Peyer's patch (tissue), 4 donors: Measurements from ENCODE around the gene IRAK1. TPM values are rescaled to one million over a fixed set of nuclear protein-coding genes. Genes with fewer than 3 reads are reported as not detected.
A peak's percentile ranks its signal among the peaks of the same experiment; 100 is the strongest.

ENCODE experiments used
- DNase-seq, 3 donors: peaks; one replicate each; pipeline ENCODE4 v3.0.0-alpha.2; 2017 to 2019
- H3K27ac ChIP-seq, 4 donors: fragments of 200-600 bp; sonication (generic); one replicate each; pipeline ENCODE4 v1.5.1; 2016 to 2019
- H3K27me3 ChIP-seq, 2 donors: fragments of 200-600 bp; sonication (generic); one replicate each; pipeline ENCODE4 v1.5.1; 2019
- H3K36me3 ChIP-seq, 3 donors: fragments of 200-600 bp; sonication (generic); one replicate each; pipeline ENCODE4 v1.5.1; 2016 to 2019
- H3K4me1 ChIP-seq, 4 donors: fragments of 200-600 bp; sonication (generic); one replicate each; pipeline ENCODE4 v1.5.1; 2016 to 2019
- H3K4me3 ChIP-seq, 4 donors: fragments of 200-600 bp; sonication (generic); 1 replicate in 3 of 4; 2 replicates in 1 of 4; pipeline ENCODE4 v1.5.1; 2016 to 2019; ENCODE audit warnings: mild to moderate bottlenecking in 1 of 4
- H3K9me3 ChIP-seq, 4 donors: fragments of 200-600 bp; sonication (generic); one replicate each; pipeline ENCODE4 v1.5.1; 2016 to 2019; ENCODE audit warnings: mild to moderate bottlenecking in 1 of 4
- POLR2A ChIP-seq, 2 donors: fragments of 450-650 bp; IDR thresholded peaks; one replicate each; pipeline ENCODE4 v1.5.1; 2017; ENCODE audit warnings: antibody characterized with exemption in 2 of 2, mild to moderate bottlenecking in 2 of 2, moderate library complexity in 2 of 2
- total RNA-seq, 4 donors: library from RNA; depleted of rRNA; stranded (reverse); fragments of >200 nt; gene quantifications; one replicate each; pipeline ENCODE4 v1.1.0, GENCODE V29; 2016
- TF ChIP-seq, protein P1 (sequence below), 6 experiments: fragments of 450-650 bp in 4 of 6; fragments of 200-600 bp in 2 of 6; sonication (generic) in 1 of 6; IDR thresholded peaks; one replicate each; pipeline ENCODE4 v1.5.1; 2017 to 2019; ENCODE audit warnings: antibody characterized with exemption in 6 of 6, mild to moderate bottlenecking in 3 of 6, moderate library complexity in 1 of 6

IRAK1 gene
- total RNA-seq, 4 donors from 2014 or later, result 111 to 150 (median 122) TPM

DNA sequence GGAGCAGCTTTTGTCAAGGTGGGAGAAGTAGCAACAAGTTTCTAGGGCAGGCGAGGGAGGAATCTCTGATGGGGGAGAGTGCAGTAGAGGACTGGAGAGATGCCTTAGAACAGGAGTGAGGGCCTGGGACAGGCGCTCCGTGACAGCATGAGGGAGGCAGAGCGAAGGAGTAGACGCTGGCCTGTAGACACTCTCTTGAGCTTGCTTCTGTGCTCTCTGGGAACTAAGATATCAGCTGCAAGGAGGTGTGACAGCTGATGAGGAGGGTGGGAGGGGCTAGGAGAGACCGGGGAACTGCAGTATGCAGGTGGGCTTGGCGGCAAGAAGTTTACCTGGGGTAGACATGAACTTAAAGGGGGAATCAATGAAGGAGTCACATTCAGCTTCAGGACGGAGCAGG, 42.1 kb upstream of the IRAK1 start:
- DNase-seq, result no peak
- Histone ChIP-seq H3K36me3 (no peaks in the 10 kb centered on the region), H3K27me3 (no peaks in the 10 kb centered on the region), H3K9me3 (no peaks in the 10 kb centered on the region), H3K4me3 (no peak overlapping the region), H3K27ac (no peak overlapping the region), H3K4me1 (peaks cover 0 to 5% (median 0%) of the 10 kb centered on the region in 4 donors)
- TF ChIP-seq, protein P1, sequence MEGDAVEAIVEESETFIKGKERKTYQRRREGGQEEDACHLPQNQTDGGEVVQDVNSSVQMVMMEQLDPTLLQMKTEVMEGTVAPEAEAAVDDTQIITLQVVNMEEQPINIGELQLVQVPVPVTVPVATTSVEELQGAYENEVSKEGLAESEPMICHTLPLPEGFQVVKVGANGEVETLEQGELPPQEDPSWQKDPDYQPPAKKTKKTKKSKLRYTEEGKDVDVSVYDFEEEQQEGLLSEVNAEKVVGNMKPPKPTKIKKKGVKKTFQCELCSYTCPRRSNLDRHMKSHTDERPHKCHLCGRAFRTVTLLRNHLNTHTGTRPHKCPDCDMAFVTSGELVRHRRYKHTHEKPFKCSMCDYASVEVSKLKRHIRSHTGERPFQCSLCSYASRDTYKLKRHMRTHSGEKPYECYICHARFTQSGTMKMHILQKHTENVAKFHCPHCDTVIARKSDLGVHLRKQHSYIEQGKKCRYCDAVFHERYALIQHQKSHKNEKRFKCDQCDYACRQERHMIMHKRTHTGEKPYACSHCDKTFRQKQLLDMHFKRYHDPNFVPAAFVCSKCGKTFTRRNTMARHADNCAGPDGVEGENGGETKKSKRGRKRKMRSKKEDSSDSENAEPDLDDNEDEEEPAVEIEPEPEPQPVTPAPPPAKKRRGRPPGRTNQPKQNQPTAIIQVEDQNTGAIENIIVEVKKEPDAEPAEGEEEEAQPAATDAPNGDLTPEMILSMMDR (IDR thresholded peaks at IDR 0.05), result no peak
- TF ChIP-seq POLR2A (IDR thresholded peaks at IDR 0.05), result no peak

DNA sequence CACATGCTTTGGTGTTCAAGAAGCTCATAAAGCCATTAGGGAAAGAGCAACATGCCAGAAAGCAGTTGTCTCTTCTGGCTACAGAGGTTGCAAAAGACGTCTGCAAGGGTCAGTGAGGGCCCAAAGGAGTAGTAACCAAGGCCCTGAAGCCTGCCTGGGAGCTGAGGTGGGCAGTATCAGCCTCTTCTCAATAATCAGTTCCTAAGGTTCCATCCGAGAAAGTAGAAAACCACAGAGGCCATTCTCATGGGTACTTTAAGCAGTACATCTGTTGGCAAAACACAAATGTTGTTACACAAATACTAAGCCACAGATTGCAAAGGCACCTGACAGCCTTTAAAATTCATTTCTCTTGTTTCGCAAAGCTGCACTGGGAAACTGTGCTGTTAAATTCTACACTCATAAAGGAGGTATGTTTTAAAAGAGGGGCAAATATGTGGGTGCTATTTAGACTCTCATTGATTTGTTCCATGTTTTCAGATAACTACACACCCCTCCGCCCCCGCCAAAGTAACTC, 40.1 kb upstream of the IRAK1 start:
- Histone ChIP-seq H3K9me3 (no peaks in the 10 kb centered on the region), H3K36me3 (no peaks in the 10 kb centered on the region), H3K4me3 (no peak overlapping the region), H3K27me3 (no peaks in the 10 kb centered on the region), H3K4me1 (peaks cover 0 to 5% (median 0%) of the 10 kb centered on the region in 4 donors), H3K27ac (no peak overlapping the region)
- TF ChIP-seq, protein P1 (IDR thresholded peaks at IDR 0.05), result no peak
- no peak for TF ChIP-seq POLR2A (IDR thresholded peaks at IDR 0.05)
- DNase-seq, result no peak

DNA sequence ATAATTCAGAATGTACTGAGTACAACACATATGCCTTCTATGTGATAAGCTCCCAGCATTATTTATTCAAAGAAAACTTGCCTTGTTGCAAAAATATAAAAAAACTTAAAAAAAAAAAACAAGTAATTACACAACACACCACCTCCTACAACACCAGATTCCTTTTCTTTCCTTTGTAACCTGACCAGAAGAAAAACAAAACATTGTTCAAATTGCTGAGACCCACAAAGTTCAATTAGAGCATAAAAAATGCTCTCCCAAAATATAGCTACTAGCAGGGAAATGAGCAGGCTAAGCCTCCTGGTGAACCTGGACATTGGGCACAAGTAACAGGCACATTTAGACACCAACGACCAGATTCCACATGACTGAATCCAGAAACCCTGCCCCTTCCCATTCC, 39.5 kb upstream of the IRAK1 start:
- Histone ChIP-seq H3K27me3 (no peaks in the 10 kb centered on the region), H3K4me3 (no peak overlapping the region), H3K36me3 (no peaks in the 10 kb centered on the region), H3K4me1 (peaks cover 0 to 5% (median 0%) of the 10 kb centered on the region in 4 donors), H3K9me3 (no peaks in the 10 kb centered on the region), H3K27ac (no peak overlapping the region)
- TF ChIP-seq POLR2A (IDR thresholded peaks at IDR 0.05), result no peak
- TF ChIP-seq, protein P1 (IDR thresholded peaks at IDR 0.05), result no peak
- DNase-seq, result no peak

DNA sequence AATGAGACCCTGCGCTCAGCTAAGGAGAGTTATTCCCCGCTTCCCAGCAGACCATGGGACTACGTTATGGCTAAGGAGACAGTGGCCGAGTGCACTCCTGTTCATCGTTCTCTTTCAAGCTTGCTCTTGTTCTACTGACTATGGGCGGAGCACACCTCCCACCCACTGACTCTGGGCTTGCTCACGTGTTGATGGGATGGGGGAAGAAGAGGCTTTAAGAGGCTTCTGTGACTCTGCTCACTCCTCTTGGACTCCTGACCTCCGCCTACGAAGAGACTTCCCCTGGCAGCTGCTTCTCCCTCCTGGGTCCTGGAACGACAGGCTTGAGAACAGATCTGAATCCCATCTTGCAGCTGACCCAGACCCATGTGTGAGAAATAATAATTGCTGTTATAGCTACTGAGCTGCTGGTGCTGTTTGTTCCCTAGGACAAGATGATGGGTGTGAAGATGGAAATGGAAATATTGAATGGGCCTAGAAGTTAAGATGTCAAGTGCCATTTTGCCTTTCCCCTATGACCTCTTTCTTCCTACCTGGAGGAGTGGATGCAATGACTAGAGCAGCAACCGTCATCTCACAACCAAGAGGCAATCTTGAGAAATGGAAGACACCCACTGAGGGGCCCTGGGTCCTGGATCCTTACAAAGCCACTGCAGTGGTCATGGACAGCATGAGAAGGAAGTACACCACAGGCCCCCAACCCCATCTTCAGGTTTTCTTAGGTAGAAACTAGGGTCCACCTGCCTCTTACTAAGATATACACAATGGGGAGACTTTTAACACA, 38.7 kb upstream of the IRAK1 start:
- Histone ChIP-seq H3K4me1 (peaks cover 0 to 5% (median 0%) of the 10 kb centered on the region in 4 donors), H3K36me3 (no peaks in the 10 kb centered on the region), H3K9me3 (no peaks in the 10 kb centered on the region), H3K4me3 (no peak overlapping the region), H3K27ac (peak overlapping the region in 1 of 4 donors; percentile 67), H3K27me3 (no peaks in the 10 kb centered on the region)
- DNase-seq, result no peak
- TF ChIP-seq POLR2A (IDR thresholded peaks at IDR 0.05), result no peak
- TF ChIP-seq, protein P1 (IDR thresholded peaks at IDR 0.05), result no peak

DNA sequence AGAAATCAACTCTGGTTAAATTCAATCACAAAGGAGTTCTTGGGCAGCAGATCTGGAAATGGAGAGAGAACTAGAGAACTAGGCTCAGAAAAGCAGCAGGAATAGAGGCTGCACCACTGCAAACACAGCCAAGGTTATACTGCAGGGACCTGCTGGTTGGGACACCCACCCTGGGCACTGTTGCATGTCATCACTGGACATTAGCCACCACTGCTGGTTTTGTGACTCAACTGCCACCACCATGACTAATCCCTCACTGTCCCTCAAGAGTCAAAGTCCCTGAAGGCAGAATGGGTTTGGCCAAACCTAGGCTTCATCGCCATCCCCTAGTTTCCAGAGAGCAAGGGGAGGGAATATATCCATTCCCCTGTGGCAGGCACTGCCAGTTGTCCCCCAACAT, 38.1 kb upstream of the IRAK1 start:
- Histone ChIP-seq H3K4me1 (peaks cover 0 to 5% (median 0%) of the 10 kb centered on the region in 4 donors), H3K27ac (peak overlapping the region in 1 of 4 donors; percentile 67), H3K27me3 (no peaks in the 10 kb centered on the region), H3K4me3 (no peak overlapping the region), H3K9me3 (no peaks in the 10 kb centered on the region), H3K36me3 (no peaks in the 10 kb centered on the region)
- TF ChIP-seq POLR2A (IDR thresholded peaks at IDR 0.05), result no peak
- TF ChIP-seq, protein P1 (IDR thresholded peaks at IDR 0.05), result no peak
- DNase-seq, result no peak
